Measurements from ENCODE around the gene EMC10.

Gene EMC10

DNA sequence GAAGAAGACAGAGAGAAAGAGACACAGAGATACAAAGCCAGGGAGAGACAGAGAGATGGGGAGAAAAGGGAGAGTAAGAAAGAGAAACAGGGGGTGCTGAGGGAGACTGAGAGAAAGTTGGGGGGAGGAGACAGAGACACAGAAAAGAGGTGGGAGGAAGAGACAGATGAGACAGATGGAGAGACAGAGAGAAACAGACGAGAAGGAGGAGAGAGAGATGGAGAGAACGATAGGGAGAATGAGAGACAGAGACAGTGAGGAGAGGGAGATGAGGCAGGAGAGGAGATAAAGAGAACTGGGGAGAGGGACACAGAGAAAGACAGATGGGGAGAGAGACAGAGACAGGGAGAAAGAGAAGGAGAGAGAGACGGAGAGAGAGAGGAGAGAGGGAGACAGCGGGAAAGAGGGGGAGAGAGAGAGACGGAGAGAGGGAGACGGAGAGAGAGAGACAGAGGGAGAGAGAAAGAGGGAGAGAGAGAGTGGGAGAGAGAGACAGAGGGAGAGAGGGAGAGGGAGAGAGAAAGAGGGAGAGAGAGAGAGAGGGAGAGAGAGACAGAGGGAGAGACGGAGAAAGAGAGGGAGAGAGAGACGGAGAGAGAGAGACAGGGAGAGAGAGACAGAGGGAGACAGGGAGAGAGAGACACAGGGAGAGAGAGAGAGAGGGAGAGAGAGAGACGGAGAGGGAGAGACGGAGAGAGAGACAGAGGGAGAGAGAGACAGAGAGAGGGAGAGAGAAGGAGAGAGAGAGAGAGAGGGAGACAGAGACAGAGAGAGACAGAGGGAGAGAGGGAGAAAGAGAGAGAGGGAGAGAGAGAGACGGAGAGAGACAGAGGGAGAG lies 22.1 kb downstream of the EMC10 start:
- no peak for DNase-seq

DNA sequence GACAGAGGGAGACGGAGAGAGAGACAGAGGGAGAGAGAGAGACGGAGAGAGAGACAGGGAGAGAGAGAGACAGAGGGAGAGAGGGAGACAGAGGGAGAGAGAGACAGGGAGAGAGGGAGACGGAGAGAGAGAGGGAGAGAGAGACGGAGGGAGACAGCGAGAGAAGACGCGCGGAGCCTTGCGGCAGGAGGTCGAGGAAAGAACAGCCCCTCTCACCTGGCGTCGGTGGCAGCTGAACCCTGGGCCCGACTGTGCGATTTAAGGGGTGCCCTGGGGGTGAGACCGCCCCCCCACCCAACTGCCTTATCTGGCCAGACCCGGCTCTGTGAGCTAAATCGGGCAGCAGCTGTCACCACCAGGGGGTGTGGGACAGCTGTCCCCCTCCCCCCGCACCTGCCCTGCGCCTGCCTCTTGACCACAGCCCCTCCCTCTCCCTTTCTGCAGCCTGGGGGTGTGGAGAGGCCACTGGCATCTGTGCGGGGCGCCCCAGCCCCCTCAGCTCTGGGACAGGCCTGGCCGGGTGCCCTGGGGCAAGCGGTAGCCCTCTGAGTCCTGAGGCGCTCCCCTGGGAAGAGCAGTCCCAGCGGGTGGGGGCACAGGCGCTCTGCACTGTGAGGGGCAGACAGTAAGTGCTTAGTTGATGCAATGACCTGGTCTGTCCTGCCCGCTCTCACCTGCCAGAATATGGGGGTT lies 23.9 kb downstream of the EMC10 start:
- DNase-seq: no peak

DNA sequence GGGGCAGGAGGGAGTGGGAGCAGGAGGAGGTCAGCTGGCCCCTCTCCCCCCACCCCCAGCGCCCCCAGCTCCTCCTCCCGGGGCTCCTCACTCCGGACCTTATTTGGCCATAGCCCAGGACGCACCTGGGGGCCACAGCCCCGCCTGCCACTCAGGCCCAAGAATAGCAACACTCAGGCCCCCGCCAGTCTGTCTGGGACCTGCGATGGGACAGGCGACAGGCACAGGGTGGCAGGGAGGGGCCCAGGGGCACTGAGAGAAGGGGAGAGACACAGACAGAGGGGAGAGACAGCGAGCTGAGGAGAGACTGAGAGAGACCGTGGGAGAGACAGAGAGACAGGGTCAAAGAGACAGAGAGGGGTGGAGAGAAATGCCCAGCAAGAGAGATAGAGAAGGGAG lies 24.4 kb downstream of the EMC10 start:
- DNase-seq: no peak

DNA sequence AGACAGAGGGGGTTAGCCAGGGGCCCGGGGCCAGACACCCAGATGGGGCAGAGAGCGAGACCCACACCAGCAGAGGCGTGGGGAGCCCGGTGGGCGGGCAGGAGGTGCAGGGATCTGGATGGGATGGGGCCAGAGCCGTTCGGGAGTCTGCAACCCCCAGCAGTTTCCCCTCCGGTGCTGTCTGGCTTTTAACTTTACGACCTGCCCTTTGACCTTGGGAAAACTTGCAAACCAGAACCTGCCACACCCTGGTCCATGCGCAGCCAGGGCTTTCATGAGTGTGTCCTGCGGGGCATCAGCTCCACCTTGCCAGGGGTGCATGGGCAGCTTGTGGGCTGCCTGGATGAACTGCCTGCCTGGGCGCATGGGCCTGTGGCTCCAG lies 24.9 kb downstream of the EMC10 start:
- DNase-seq: no peak

DNA sequence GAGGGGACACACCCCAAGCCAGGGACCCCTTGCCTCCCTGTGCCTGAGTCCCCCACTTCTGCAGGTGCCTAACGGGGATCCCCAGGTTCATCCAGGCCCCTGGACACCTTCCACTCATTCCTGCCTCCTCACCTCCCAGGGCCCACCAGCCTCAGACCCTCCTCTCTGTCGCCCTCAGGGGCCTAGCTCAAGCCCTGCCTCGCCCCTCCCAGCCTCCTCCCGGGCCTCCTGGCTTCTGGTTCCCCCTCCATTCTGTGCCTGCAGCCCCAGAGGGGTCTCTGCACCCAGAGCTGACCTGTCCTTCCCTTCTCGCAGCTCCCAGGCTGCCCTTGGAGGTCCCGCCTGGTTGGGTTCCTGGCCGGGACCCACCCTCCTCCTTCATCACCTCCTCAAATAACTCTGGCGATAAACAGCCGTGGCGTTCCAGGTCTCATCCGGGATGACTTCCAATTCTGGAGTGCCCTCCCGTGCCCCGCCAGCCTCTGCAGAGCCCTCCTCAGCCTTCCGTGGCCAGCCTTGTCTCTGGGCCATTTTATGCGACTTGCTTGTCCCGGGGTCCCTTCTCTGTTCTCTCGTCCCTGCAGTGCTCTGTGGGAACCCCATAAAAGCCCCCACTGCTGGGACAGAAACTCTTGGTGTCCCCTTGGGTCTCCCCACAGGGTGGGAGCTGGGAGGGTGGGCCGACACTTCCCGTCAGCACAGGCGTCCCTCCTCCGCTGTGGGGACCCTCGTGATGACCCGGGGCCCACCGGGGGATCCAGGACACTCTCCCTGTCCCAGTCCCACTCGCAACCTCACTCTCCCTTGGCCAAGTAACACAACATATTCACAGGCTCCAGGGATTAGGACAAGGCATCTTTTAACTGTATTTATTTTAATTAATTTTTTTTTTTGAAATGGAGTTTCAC lies 25.5 kb downstream of the EMC10 start:
- DNase-seq: no peak

DNA sequence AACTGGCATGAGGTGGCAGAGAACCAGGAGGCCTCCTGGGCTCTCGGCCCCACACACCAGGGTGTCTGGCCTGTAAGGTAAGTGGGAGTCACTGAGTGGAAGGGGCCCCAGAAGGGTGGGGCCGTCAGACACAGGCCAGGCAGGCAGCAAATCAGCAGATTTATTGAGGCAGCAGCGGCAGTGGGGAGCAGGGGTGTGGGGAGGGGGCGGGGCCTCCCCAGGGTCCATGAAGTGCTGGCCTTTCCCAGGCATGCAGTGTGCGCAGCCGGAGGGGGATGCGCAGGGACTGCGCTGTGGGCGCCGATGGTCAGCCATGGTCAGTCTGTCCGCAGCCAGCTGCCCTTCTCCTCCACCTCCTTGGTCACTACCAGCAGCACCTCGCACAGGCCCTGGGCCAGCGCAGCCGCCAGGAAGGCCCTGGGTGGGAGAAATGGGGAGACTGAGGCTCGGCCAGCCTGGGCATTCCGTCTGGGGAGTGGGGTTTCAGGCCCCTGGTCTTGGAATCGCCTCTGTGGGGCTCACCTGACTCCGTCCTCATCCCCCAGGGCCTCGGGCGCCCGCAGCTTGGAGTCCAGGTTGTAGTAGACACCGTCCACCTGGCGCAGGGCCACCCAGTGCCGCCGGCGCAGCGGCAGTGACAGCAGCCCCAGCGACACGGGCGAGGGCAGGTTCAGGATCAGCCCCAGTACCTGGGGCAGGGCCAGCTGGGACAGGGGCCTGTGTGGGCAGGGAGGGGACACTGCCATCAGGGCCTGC lies 29.7 kb downstream of the EMC10 start:
- DNase-seq: no peak

DNA sequence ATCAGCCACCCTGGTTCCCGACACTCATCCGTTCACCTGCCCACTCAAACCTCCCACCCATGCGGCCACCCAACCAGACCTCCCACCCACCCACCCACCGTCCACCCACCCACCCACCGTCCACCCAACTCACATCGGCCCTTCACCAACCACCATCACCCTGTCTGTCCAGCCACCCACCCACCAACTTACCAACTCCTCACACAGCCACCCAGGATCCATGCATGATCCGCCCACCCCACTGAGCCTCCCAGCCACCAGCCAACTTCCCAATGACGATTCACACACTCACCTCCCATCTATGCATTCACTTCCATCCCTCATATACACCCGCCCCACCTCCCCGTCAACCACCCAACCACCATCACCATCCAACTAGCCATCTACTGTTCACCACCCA lies 30.4 kb downstream of the EMC10 start:
- DNase-seq: no peak

DNA sequence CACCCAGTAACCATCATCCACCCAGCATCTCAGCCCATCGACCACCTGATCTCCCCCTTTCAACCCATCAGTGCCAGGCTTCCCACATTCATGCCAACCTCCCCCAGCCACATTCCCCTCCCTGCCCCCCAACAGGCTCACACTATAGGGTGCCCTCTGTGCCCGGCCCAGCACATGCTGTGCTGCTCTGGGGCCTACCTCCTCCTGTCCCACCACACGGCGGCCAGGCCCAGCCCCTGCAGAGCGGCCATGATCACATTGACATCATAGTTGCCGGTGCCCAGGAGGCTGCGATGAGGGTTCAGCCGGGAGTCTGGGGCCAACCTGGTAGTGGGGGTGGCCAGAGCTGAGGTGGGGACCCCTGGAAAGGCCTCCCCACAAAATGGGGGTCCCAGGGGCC lies 31.1 kb downstream of the EMC10 start:
- DNase-seq: no peak

DNA sequence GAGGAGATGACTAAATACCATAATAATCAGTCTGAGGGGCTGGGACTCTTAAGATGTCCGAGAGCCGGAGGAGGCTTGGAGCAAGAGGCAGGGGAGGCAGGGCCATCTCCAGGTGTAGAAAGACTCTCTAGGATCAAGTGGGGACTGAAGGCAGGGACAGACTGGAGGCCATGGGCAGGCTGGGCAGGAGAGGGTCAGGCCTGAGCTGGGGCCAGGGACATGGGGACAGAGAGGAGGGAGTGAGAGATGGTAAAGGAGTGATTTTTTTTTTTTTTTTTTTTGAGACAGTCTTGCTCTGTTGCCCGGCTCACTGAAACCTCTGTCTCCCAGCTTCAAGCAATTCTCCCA lies 32.5 kb downstream of the EMC10 start:
- no peak for DNase-seq

DNA sequence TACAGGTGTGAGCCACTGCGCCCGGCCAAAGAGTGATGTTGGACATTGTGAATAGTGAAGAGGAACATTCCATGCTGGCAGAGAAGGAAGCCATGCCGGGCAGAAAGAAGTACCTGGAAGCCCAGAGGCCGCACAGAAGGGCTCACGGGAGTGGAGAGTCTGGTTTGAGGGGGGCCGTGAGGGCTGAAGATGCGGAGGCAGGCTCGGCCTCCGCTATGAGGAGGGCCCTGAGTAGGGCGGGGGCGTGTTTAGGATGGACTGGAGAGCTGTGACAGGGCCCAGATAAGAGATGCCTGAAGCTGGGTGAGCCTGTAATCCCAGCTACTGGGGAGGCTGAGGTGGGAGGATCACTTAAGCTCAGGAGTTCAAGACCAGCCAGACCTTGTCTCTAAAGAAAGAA lies 33.1 kb downstream of the EMC10 start:
- no peak for DNase-seq

DNA sequence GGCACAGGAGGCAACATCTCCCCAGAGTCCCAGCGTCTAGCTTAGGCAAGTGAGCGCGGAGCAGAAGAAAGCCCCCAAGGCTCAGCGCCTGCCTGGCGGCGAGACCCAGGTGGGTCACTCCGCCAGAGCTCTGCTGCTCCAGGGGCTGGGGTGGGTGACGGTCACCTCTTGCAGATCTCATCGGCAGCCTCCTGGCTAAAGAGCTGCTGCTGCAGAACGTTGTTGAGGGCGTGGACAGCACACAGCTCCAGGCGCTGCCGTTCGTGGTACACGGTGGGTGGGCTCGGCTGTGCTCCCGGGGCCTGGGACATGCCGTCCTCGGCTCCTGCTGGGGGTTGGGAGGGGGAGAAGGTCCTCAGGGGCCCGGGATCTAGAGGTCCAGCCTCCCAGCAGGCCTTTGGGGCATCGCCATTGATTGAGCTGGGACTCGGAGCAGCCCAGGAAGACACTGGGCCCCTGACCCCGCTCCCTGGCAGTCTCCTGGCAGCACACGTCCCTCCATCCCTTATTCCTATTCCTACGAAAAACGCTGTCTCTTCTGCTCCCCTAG lies 33.9 kb downstream of the EMC10 start:
- no peak for DNase-seq

DNA sequence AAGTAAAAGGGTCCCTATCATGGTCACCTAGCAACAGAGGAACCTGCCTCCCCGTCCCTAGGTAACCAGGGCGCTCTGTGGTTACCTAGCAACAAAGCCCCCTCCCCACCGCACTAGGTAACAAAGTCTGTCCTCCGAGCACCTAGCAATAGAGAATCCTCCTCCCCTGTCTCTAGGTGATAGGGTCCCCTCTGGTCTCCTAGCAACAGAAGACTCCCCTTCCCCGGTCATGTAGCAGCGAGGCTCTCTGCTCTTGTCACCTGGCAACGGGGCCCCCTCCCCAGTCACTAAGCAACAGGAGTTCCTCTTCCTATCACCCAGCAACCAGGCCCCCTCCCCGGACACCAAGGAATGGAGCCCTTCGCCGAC lies 34.4 kb downstream of the EMC10 start:
- DNase-seq: no peak

DNA sequence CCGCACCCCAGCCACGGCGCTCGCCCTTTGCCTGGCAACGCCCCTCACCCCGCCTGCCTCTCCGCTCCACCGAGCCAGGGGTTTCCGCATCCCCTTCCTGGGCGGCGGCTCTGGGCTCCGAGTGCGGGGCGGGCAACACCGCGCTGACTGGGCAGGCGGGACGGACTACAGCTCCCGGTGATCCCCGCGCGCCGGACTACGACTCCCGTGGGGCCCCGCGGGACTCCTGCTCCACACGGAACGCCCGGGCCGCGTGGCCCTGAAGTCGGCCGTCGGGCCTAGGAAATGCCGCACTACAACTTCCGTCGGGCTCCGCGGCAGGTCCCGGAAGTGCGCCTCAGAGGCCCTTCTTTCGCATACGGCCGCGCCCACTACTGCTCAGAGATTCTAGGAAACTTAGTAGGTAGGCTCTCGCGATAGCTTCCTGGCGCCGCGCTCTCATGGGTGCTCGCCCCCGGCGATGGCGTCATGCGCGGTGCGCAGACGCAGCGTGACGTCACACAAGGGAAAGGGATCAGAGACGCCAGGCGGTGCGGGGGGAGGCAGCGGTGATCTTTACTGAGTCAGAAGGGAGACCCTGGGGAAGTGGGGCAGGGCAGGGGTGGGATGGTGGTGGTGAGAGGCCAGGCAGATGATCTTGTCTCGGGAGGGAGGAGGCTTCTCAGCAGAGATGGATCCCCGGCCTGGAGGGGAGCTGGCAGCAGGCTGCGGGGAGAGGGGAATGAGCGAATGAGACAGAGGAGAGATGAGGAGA lies 34.9 kb downstream of the EMC10 start, which contains the start of gene JOSD2:
JOSD2 (minus strand) TSS at position 123 of the 754 bp plus-strand sequence. CDS start 760 bp downstream, outside the sequence.
- DNase-seq: peak; percentile 96

DNA sequence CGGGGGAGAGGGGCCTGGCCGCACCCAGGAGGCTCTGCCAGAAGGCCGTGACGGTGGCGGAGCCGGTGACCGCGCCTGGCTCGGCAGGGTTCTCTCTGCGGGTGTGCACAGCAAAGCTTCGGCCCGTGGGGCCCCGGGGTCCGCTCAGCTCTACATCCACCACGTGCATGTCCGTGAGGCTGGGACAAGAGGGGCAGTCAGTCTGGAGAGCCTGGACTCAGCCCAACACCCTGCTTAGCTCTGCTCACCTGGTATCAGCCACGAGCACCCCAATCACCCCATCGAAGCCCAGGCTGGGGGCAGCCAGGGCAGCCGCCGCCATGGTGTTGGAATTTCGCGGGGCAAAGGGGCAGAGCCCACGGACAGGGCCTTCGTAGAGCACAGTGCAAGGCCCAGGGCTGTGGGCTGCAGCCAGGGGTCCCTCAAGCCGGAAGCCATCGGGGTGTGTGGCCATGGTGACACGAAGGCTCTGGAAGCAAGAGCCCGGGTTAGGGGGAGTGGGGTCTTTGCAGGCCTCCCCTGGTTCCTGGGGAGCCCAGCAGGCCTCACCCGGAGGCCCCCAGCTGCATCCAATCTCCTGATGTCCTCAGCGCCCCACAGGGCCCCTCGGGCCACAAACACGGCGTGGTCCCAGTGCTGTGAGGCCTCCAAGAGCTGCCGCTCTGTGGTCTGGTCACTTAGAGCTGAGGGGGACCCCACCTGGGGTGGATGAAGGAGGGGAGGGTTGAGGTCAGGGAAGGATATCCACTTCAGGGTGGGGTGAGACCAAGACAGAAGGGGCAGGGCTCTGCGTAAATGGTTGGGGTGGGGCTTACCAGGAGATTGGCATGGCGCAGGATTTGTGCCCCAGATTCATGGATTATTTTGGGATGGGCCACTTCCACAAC lies 36.0 kb downstream of the EMC10 start:
- DNase-seq: no peak

DNA sequence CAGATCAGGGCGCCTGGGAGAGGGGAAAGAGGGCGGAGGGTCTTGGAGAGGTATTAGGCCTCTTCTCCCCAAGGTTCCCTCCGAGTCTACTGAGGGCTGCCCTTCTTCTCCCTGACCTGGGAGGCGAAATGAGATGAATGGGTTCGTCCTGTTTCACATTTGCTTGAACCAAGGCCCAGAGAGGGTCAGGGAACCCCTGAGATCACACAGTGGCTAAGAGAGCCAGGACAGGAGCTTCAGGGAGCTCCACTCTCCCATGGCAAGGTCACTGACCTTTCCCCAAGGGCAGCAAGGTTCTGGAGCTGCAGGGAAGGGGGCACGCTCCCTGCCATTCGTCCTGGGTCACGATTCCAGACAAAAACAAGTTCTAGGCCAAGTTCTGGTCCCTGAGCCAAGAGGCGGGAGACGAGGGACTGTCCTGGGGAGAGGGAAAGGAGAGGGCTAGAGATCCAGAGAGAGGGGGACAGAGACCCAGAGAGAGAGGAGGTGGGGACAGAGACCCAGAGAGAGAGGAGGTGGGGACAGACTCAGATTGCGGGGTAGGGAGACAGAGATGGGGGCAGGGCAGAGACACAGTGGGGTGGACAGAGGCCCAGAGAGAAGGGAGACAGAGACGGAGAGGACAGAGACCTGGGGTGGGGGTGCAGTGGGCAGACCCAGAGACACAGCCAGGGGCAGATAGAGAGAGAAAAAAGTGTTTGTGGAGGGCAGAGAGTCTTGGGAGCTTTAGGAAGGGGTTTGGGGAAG lies 36.9 kb downstream of the EMC10 start:
- no peak for DNase-seq

DNA sequence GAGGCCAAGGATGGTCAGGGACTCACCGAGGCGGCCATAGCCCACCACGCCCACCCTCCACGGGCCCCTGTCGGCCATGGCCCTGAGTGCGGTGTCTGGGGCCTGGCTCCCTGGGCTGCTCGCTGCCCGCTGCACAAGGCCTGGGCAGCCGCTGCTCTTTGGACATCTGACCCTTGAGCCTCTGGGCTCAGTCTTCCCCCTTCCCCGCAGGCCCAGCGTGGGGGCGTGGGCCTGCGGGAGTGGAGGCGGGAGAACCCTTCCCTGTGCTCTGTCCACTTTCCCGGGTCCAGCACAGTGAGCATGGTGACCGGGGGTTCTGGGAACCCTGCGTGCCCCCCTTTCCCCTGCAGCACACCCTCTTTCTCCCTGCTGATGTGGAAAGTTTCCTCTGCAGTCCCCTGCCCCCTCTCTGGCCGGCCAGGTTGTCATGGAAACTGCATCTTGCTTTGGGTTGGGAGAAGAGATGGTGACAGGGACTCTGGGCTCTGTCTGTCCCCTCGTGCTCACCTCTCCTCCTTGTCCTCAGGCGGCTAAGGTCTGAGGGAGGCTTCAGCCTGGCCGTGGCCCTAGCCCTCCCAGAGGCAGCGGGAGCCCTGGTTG lies 37.5 kb downstream of the EMC10 start, which contains the start of gene ASPDH:
ASPDH (minus strand) TSS at position 168 of the 600 bp plus-strand sequence; CDS start at position 78, 90 bp downstream.
- no peak for DNase-seq

DNA sequence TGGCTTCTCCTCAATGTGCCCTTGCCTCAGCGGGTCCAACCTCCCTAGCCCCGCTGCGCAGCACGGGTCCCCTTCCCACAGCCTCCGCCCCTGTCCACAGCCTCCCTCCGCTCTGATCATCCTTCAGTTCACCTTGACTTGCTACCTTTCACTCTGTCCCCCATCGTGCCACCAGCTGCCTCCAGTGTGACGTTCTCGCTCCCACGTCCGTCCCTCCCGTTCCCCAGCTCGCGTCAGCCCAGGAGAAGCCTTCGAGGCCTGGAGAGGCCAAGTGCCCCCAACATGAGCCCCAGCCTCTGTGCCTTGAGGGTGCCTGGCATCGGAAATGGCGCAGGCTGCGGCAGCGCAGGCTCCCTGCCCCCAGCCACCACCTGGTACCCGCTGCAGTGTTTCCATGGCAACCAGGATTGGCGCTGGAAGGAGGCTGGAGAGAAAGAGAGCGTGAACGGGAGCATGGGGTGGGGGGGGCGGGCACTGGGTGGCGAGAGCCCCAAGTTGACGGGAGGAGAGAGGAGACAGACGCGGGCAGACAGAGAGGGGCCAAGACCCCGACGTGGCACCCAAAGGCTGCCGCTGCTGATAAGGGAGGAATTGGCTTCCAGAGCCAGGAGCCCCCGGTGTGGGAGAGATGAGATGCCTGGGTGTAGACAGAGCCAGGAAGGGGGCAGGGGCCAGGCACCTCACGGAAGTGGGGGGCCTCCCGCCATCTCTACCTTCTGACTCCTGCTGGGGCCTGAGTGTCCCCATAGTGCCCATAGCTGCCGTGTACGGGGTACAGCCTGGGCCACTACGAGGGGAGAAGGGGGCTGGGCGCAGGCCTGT lies 38.2 kb downstream of the EMC10 start:
- DNase-seq: no peak

DNA sequence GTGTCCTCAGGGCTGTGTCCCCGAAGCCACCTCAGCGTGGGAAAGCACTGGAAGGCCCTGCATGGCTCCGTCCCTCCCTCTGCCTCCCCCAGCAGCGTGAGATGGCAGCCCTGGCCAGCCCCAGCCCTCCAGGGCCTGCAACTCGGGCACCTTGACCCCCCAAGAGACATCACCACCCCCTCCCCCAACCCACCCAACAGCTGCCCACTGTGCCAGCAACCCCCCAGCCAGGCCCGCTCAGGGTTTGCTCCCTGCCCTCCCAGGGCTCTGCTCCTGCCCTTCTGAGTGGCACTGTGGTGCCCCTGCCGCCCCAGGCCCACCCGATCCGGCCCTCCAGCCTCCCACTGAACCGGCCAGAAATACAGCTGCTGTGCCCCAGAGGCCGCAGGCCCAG lies 38.9 kb downstream of the EMC10 start:
- no peak for DNase-seq
